HepG2 (cell line): ENCODE data around the gene PARVA. TPM values are rescaled to one million over a fixed set of nuclear protein-coding genes. Genes with fewer than 3 reads are reported as not detected.

Experiments
- ATAC-seq: fragments of 200-7000 bp; cut with Tn5 transposase; 3 replicates; pipeline ENCODE4 v1.9.1; 2020; ENCODE audit warnings: mild to moderate bottlenecking, moderate library complexity
- BruUV-seq: library from RNA; stranded (reverse); fragments of 400-500 nt; replicated peaks from 2 replicates; lab custom pipeline; 2021; lab: Mats Ljungman, UMichigan
- CTCF ChIA-PET: fragments of 300-600 bp; formaldehyde crosslinking; extraction: SDS; loops from one replicate; lab custom pipeline; 2021; ENCODE audit warnings: low total read pairs, inconsistent platforms, low intra/inter-chr PET ratio; lab: Yijun Ruan, JAX
- POLR2A ChIA-PET: fragments of 350-600 bp; sonication (Branson Sonifier 250); formaldehyde crosslinking; loops from one replicate; lab custom pipeline; 2020; ENCODE audit warnings: antibody characterized with exemption, inconsistent platforms; lab: Yijun Ruan, JAX
- DNase-seq: peaks from one replicate; pipeline ENCODE4 v3.0.0-alpha.2; 2015; ENCODE audit warnings: low spot score
- FAIRE-seq: peaks from 3 replicates; lab custom pipeline; 2011; peaks lifted over from hg19 to GRCh38; lab: Jason Lieb, UNC
- H2AFZ ChIP-seq: one replicate; pipeline ENCODE4 v1.6.1; 2011; ENCODE audit warnings: low read length, inconsistent platforms
- H3K27ac ChIP-seq: fragments of 300-600 bp; 3 replicates; pipeline ENCODE4 v1.8.0; 2011; ENCODE audit warnings: mixed run types, mild to moderate bottlenecking, mixed read lengths, low read length, inconsistent platforms; ENCODE audit not compliant: insufficient read depth; ENCODE audit errors: extremely low read length
- H3K27me3 ChIP-seq, 2 experiments: fragments of 200-600 bp in 1 of 2; 2 replicates in 1 of 2; 3 replicates in 1 of 2; pipeline versions ENCODE4 v1.6.0 to v1.8.0; 2011; ENCODE audit warnings: low read length in 2 of 2, mild to moderate bottlenecking in 2 of 2, moderate library complexity in 2 of 2, inconsistent platforms in 1 of 2; ENCODE audit not compliant: insufficient read depth in 2 of 2, control insufficient read depth in 1 of 2
- H3K36me3 ChIP-seq, 2 experiments: fragments of 200-600 bp in 1 of 2; replicated peaks in 1 of 2; 2 replicates in 1 of 2; 3 replicates in 1 of 2; pipeline versions ENCODE4 v1.5.1 to v1.8.0; 2011; ENCODE audit warnings: low read length in 2 of 2, inconsistent platforms in 1 of 2; ENCODE audit not compliant: insufficient read depth in 2 of 2, control insufficient read depth in 1 of 2
- H3K4me1 ChIP-seq: 2 replicates; pipeline ENCODE4 v1.5.1; 2012; ENCODE audit warnings: low read length, inconsistent platforms; ENCODE audit not compliant: insufficient read depth
- H3K4me2 ChIP-seq: 2 replicates; pipeline ENCODE4 v1.6.0; 2011; ENCODE audit warnings: low read depth, low read length, inconsistent platforms
- H3K4me3 ChIP-seq, 3 experiments: fragments of 200-600 bp in 1 of 3; sonication (generic), shearing (Covaris generic) in 1 of 3; replicated peaks in 1 of 3; 2 replicates each; pipeline ENCODE4 v1.5.1; 2011 to 2016; ENCODE audit warnings: low read length in 3 of 3, inconsistent platforms in 2 of 3, low read depth in 2 of 3, mild to moderate bottlenecking in 2 of 3, control low read depth in 1 of 3, mixed read lengths in 1 of 3; ENCODE audit not compliant: insufficient read depth in 1 of 3
- H3K79me2 ChIP-seq: one replicate; pipeline ENCODE4 v1.6.1; 2011; ENCODE audit warnings: low read length, inconsistent platforms; ENCODE audit not compliant: insufficient read depth
- H3K9ac ChIP-seq: 2 replicates; pipeline ENCODE4 v1.6.0; 2011; ENCODE audit warnings: mild to moderate bottlenecking, low read depth, low read length, inconsistent platforms; ENCODE audit not compliant: insufficient read depth
- H3K9me3 ChIP-seq: 2 replicates; pipeline ENCODE4 v1.5.1; 2012; ENCODE audit warnings: mild to moderate bottlenecking, low read length
- H4K20me1 ChIP-seq: 2 replicates; pipeline ENCODE4 v1.6.0; 2011; ENCODE audit warnings: inconsistent platforms, mild to moderate bottlenecking, low read length, moderate library complexity; ENCODE audit not compliant: insufficient read depth
- BRCA1 ChIP-seq: sonication (generic); formaldehyde crosslinking; IDR thresholded peaks from 2 replicates; pipeline ENCODE4 v1.4.0; 2020; ENCODE audit warnings: missing genetic modification reagents
- CHCHD3 ChIP-seq: sonication (generic); formaldehyde crosslinking; IDR thresholded peaks from 2 replicates; pipeline ENCODE4 v1.8.0; 2022; ENCODE audit warnings: mild to moderate bottlenecking, missing genetic modification reagents, moderate library complexity
- HMGXB3 ChIP-seq: sonication (generic); formaldehyde crosslinking; IDR thresholded peaks from 2 replicates; pipeline ENCODE4 v1.4.0; 2020; ENCODE audit warnings: missing genetic modification reagents, borderline replicate concordance
- MNT ChIP-seq: fragments of 450-650 bp; IDR thresholded peaks from 2 replicates; pipeline ENCODE4 v1.6.1; 2016
- PAX8 ChIP-seq: sonication (generic); formaldehyde crosslinking; IDR thresholded peaks from 2 replicates; pipeline ENCODE4 v1.8.0; 2022; ENCODE audit warnings: mild to moderate bottlenecking, missing genetic modification reagents, borderline replicate concordance
- PRPF4 ChIP-seq: fragments of 200-400 bp; formaldehyde crosslinking; IDR thresholded peaks from 2 replicates; pipeline ENCODE4 v1.6.1; 2016; ENCODE audit warnings: low read length, low read depth; ENCODE audit not compliant: poor library complexity, severe bottlenecking
- RAD21 ChIP-seq: fragments of 450-650 bp; formaldehyde crosslinking; IDR thresholded peaks from 2 replicates; pipeline ENCODE4 v1.5.0; 2020; ENCODE audit warnings: mild to moderate bottlenecking
- SATB2 ChIP-seq: sonication (generic); formaldehyde crosslinking; IDR thresholded peaks from 2 replicates; pipeline ENCODE4 v1.5.0; 2020; ENCODE audit warnings: missing genetic modification reagents
- ZMAT3 ChIP-seq: sonication (generic); formaldehyde crosslinking; conservative IDR thresholded peaks from 2 replicates; pipeline ENCODE4 v1.7.0; 2021; ENCODE audit warnings: missing genetic modification reagents
- ZNF589 ChIP-seq: sonication (generic); formaldehyde crosslinking; conservative IDR thresholded peaks from 2 replicates; pipeline ENCODE4 v1.8.0; 2022; ENCODE audit warnings: mild to moderate bottlenecking, moderate library complexity, missing genetic modification reagents
- WGBS: methylation state at CpG from one replicate; pipeline ENCODE4 v1.1.6; 2017; ENCODE audit warnings: low lambda C conversion rate; 5-methylcytosine and 5-hydroxymethylcytosine counted together
- in situ Hi-C: cut with HindIII; loops from 2 replicates; pipeline ENCODE4 v1.10.0; 2017; ENCODE audit warnings: low pct_unique_long_range_greater_than_20kb; ENCODE audit not compliant: extremely low pct_ligation_motif_present
- intact Hi-C: fragments of 100-400 bp; cut with micrococcal nuclease; formaldehyde crosslinking; loops from one replicate; pipeline ENCODE4 v1.10.0; 2022; ENCODE audit not compliant: unreplicated experiment
- polyA plus RNA-seq, 8 experiments: library from polyadenylated mRNA; depleted of rRNA in 3 of 8; stranded (reverse) in 7 of 8; unstranded in 1 of 8; fragments of >200 nt; fragmentation: Illumina TruSeq in 4 of 8; extraction: Trizol in 4 of 8; gene quantifications; 2 replicates each; pipeline versions ENCODE4 v1.2.1 to v1.2.3, GENCODE V29; 2011 to 2016; ENCODE audit warnings: low read depth in 4 of 8, missing spikeins in 1 of 8, mixed read lengths in 1 of 8; ENCODE audit not compliant: insufficient read depth in 1 of 8
- total RNA-seq, 5 experiments: library from RNA; depleted of rRNA; stranded (reverse); fragments of >200 nt; fragmentation: Illumina TruSeq; extraction: Trizol; gene quantifications; 2 replicates each; pipeline ENCODE4 v1.2.3, GENCODE V29; 2016; ENCODE audit warnings: low read depth in 1 of 5

Gene PARVA
- total and polyA plus RNA-seq, 2 of the 13 experiments (the other 11 are each of a cell fraction or from before 2014, with no cell fraction given): 5.9 to 9.1 TPM

GRCh38 chr11:12565406-12565805 lies 188.0 kb downstream of the PARVA start (continued):
- no peak for TF ChIP-seq HMGXB3 (CRISPR knock-in tag)
- TF ChIP-seq ZMAT3 (CRISPR knock-in tag): no peak

- DNase-seq (no peak), FAIRE-seq (no peak), ATAC-seq (no peak)
- Histone ChIP-seq H4K20me1 (no peaks in the 10 kb centered on the region), H3K36me3 (no peaks in the 10 kb centered on the region), H3K79me2 (no peaks in the 10 kb centered on the region), H3K4me2 (no peak overlapping the region), H3K9ac (no peak overlapping the region), H3K27ac (no peak overlapping the region), H3K9me3 (no peaks in the 10 kb centered on the region), H3K4me1 (no peaks in the 10 kb centered on the region), H3K27me3 (no peaks in the 10 kb centered on the region), H2AFZ (no peak overlapping the region), H3K4me3 (no peak overlapping the region)
- BruUV-seq: no TSS peak
- ChIA-PET CTCF (no interaction called here), POLR2A (no interaction called here)
- in situ Hi-C loops (no loop called here), intact Hi-C loops (no loop called here)
- TF ChIP-seq ZNF589 (CRISPR knock-in tag): no peak
- no peak for TF ChIP-seq MNT
- TF ChIP-seq SATB2 (CRISPR knock-in tag): no peak
- no peak for TF ChIP-seq CHCHD3 (CRISPR knock-in tag)
- no peak for TF ChIP-seq PRPF4
- TF ChIP-seq RAD21 (CRISPR knock-in tag): no peak
- TF ChIP-seq BRCA1: no peak
- no peak for TF ChIP-seq PAX8 (CRISPR knock-in tag)
- 0% methylated on average over 4 of the region's 4 CpGs for WGBS
These were observed 190.5 kb downstream of the PARVA start for GRCh38 chr11:12567746-12568460.
